Upper lobe of left lung (tissue), 6 donors: ENCODE measurements around the gene PNMA6A. TPM values are rescaled to one million over a fixed set of nuclear protein-coding genes. Genes with fewer than 3 reads are reported as not detected.
"Not testable (repeated sequence)": the region's sequence is repeated elsewhere in the genome, so short reads cannot be mapped to it uniquely, and the experiment has no call there.

Source experiments
- ATAC-seq, 2 donors: fragments of 200-7000 bp; cut with Tn5 transposase; one replicate each; pipeline ENCODE4 v1.9.1; 2022; ENCODE audit warnings: mild to moderate bottlenecking in 2 of 2, moderate library complexity in 2 of 2; ENCODE audit not compliant: low FRiP score in 2 of 2
- DNase-seq, 2 donors: peaks; one replicate each; pipeline ENCODE4 v3.0.0-alpha.2; 2019 to 2020
- H3K27ac ChIP-seq, 4 donors: fragments of 200-600 bp; sonication (generic); one replicate each; pipeline ENCODE4 v1.5.1; 2016 to 2019
- H3K27me3 ChIP-seq, 4 donors: fragments of 200-600 bp; sonication (generic); one replicate each; pipeline ENCODE4 v1.5.1; 2017 to 2019
- H3K36me3 ChIP-seq, 4 donors: fragments of 200-600 bp; sonication (generic); one replicate each; pipeline ENCODE4 v1.5.1; 2016 to 2019
- H3K4me1 ChIP-seq, 4 donors: fragments of 200-600 bp; sonication (generic); one replicate each; pipeline ENCODE4 v1.5.1; 2018 to 2019
- H3K4me3 ChIP-seq, 4 donors: fragments of 200-600 bp; sonication (generic); one replicate each; pipeline ENCODE4 v1.5.1; 2017 to 2019; ENCODE audit warnings: mild to moderate bottlenecking in 2 of 4, moderate library complexity in 1 of 4
- H3K9me3 ChIP-seq, 4 donors: fragments of 200-600 bp; sonication (generic); one replicate each; pipeline ENCODE4 v1.5.1; 2018 to 2019
- EP300 ChIP-seq, 4 donors: sonication (generic); formaldehyde crosslinking; IDR thresholded peaks; one replicate each; pipeline ENCODE4 v1.5.1; 2017; ENCODE audit warnings: antibody characterized with exemption in 4 of 4, control low read depth in 2 of 4
- POLR2A ChIP-seq, 4 donors: fragments of 450-650 bp; IDR thresholded peaks; one replicate each; pipeline ENCODE4 v1.5.1; 2016 to 2017; ENCODE audit warnings: antibody characterized with exemption in 4 of 4, mild to moderate bottlenecking in 2 of 4
- POLR2AphosphoS5 ChIP-seq, 2 donors: sonication (generic); formaldehyde crosslinking; IDR thresholded peaks; one replicate each; pipeline ENCODE4 v1.5.1; 2017; ENCODE audit warnings: antibody characterized with exemption in 2 of 2
- WGBS, 2 donors: methylation state at CpG; one replicate each; pipeline ENCODE4 v1.1.5; 2017 to 2018; 5-methylcytosine and 5-hydroxymethylcytosine counted together
- total RNA-seq, 6 donors: library from RNA; depleted of rRNA in 4 of 6; stranded (reverse); fragments of >200 nt in 4 of 6; gene quantifications; one replicate each; pipeline versions ENCODE4 v1.1.0 to v1.2.1, GENCODE V29; 2016 to 2021
- TF ChIP-seq, protein P1 (sequence below), 6 experiments: fragments of 450-650 bp in 4 of 6; fragments of 200-600 bp in 2 of 6; sonication (generic) in 2 of 6; IDR thresholded peaks; one replicate each; pipeline ENCODE4 v1.5.1; 2016 to 2019; ENCODE audit warnings: antibody characterized with exemption in 6 of 6
- donor health status: DM: no; HTN: no; CAD: no; lungs with moderate emphysema.
- donor health status: DM: no; HTN: yes; CAD: no; lungs with severe emphysema.

The PNMA6A gene
- 1 to 10 TPM in 4 of 6 donors, under 1 TPM in 1, not detected in 1; 0.86 to 2.7 (median 2.2) TPM for total RNA-seq

- not testable (repeated sequence) for H3K4me3 ChIP-seq, H3K36me3 ChIP-seq, DNase-seq, H3K4me1 ChIP-seq, H3K9me3 ChIP-seq, H3K27ac ChIP-seq, H3K27me3 ChIP-seq
- ATAC-seq: peak in 1 of 2 donors; percentile 86
- WGBS, 2 donors: no CpG with 5 or more reads among the region's 76 CpGs
Measured at GRCh38 chrX:153071909-153072583, at the start of gene PNMA6A. TSS of gene PNMA6A (plus strand) at chrX:153072454. CDS start at chrX:153073063, 609 bp downstream.

GRCh38 chrX:153026501-153026900 lies 45.8 kb upstream of the PNMA6A start:
- ATAC-seq: peak in 1 of 2 donors; percentile 80
- not testable (repeated sequence) for H3K4me3 ChIP-seq, DNase-seq, H3K36me3 ChIP-seq, H3K27ac ChIP-seq, H3K9me3 ChIP-seq, H3K4me1 ChIP-seq, H3K27me3 ChIP-seq
- WGBS, 2 donors: 33 to 40% methylated on average over 1 to 2 of the region's 2 CpGs

DNA sequence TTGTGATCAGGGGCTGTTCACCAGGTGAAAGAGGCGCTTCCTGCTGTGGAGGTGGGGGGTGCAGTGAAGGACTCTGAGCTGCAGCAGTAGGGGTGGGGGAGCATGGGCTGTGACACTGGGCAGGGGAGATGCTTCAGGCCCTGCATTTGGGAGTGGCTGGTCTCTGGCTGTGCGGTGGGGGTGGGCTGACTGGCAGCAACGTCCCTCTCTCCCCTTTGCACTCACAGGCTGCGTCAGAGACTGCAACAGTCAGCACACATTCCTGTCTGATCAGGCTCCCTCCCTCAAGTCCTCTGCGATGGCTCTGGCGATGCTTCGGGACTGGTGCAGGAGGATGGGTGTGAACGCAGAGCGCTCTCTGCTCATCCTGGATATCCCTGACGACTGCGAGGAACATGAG lies 43.8 kb upstream of the PNMA6A start:
- H3K4me3 ChIP-seq, H3K36me3 ChIP-seq, H3K27ac ChIP-seq, H3K4me1 ChIP-seq, H3K27me3 ChIP-seq, ATAC-seq, H3K9me3 ChIP-seq: not testable (repeated sequence)
- DNase-seq: peak in 1 of 2 donors; percentile 5
- whole genome bisulfite sequencing, 2 donors: 72 to 75% methylated on average over 1 to 3 of the region's 11 CpGs

- DNase-seq (no peak), ATAC-seq (no peak)
- Histone ChIP-seq H3K4me3 (no peak overlapping the region), H3K4me1 (peaks cover 0 to 4% (median 0%) of the 10 kb centered on the region in 4 donors), H3K9me3 (no peaks in the 10 kb centered on the region), H3K36me3 (no peaks in the 10 kb centered on the region), H3K27ac (no peak overlapping the region), H3K27me3 (no peaks in the 10 kb centered on the region)
- WGBS, 2 donors: 43 to 59% methylated on average over 2 of the region's 2 CpGs
- TF ChIP-seq POLR2A (IDR thresholded peaks at IDR 0.05) (no peak), EP300 (IDR thresholded peaks at IDR 0.05) (no peak), POLR2AphosphoS5 (IDR thresholded peaks at IDR 0.05) (no peak)
- TF ChIP-seq, protein P1, sequence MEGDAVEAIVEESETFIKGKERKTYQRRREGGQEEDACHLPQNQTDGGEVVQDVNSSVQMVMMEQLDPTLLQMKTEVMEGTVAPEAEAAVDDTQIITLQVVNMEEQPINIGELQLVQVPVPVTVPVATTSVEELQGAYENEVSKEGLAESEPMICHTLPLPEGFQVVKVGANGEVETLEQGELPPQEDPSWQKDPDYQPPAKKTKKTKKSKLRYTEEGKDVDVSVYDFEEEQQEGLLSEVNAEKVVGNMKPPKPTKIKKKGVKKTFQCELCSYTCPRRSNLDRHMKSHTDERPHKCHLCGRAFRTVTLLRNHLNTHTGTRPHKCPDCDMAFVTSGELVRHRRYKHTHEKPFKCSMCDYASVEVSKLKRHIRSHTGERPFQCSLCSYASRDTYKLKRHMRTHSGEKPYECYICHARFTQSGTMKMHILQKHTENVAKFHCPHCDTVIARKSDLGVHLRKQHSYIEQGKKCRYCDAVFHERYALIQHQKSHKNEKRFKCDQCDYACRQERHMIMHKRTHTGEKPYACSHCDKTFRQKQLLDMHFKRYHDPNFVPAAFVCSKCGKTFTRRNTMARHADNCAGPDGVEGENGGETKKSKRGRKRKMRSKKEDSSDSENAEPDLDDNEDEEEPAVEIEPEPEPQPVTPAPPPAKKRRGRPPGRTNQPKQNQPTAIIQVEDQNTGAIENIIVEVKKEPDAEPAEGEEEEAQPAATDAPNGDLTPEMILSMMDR (IDR thresholded peaks at IDR 0.05): no peak
Measured at GRCh38 chrX:153029162-153029561, 43.1 kb upstream of the PNMA6A start.

- H3K9me3 ChIP-seq: peaks cover 0 to 3% (median 0%) of the 10 kb centered on the region in 4 donors
- peak in 1 of 2 donors; percentile 34 for DNase-seq
- 79 to 88% methylated on average over 4 to 9 of the region's 11 CpGs for WGBS, 2 donors
- no peak overlapping the region for H3K4me3 ChIP-seq
- no peaks in the 10 kb centered on the region for H3K27me3 ChIP-seq
- H3K27ac ChIP-seq: no peak overlapping the region
- H3K4me1 ChIP-seq: peaks cover 0 to 4% (median 0%) of the 10 kb centered on the region in 4 donors
- H3K36me3 ChIP-seq: no peaks in the 10 kb centered on the region
- TF ChIP-seq POLR2AphosphoS5 (IDR thresholded peaks at IDR 0.05): no peak
- TF ChIP-seq POLR2A (IDR thresholded peaks at IDR 0.05): no peak
- TF ChIP-seq EP300 (IDR thresholded peaks at IDR 0.05): no peak
- TF ChIP-seq, protein P1 (IDR thresholded peaks at IDR 0.05): no peak
- no peak for ATAC-seq
Measured at GRCh38 chrX:153029875-153030274, 42.4 kb upstream of the PNMA6A start.

DNA sequence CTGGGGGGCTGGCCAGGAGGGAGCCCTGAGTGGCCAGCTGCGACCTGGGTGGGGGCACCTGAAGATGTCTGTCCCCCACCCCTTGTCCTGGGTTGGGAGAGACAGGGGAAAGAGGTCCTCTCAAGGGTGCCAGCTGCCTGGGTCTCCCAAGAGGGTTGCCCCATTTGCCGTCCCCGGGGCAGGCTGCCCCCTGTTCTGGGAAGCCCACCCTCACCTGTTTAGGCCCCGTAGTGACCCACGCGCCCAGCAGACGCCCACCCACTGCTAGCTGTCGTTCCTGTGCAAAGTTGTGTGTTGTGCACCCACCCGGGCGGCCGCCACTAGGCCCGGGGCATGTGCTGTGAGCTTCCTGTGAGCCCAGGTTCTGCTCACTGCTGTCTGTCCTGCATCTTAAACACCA lies 41.5 kb upstream of the PNMA6A start:
- no peak overlapping the region for H3K4me3 ChIP-seq
- peaks cover 0 to 4% (median 0%) of the 10 kb centered on the region in 4 donors for H3K4me1 ChIP-seq
- H3K9me3 ChIP-seq: peaks cover 0 to 3% (median 0%) of the 10 kb centered on the region in 4 donors
- DNase-seq: peak in 1 of 2 donors; percentile 35
- no peak for ATAC-seq
- no peaks in the 10 kb centered on the region for H3K27me3 ChIP-seq
- no peaks in the 10 kb centered on the region for H3K36me3 ChIP-seq
- 91% methylated on average over 12 of the region's 12 CpGs; no CpG with 5 or more reads in 1 of the 2 donors for WGBS, 2 donors
- TF ChIP-seq POLR2AphosphoS5 (IDR thresholded peaks at IDR 0.05) (no peak), POLR2A (IDR thresholded peaks at IDR 0.05) (no peak), EP300 (IDR thresholded peaks at IDR 0.05) (no peak)
- TF ChIP-seq, protein P1 (IDR thresholded peaks at IDR 0.05): no peak
- H3K27ac ChIP-seq: no peak overlapping the region
